GM18861 (cell line): ENCODE results near the gene TMUB2.
A peak's percentile ranks its signal among the peaks of the same experiment; 100 is the strongest.
"Not testable (repeated sequence)": the region's sequence is repeated elsewhere in the genome, so short reads cannot be mapped to it uniquely, and the experiment has no call there.

ENCODE experiments used
- ATAC-seq: cut with Tn5 transposase; IDR thresholded peaks from one replicate; pipeline ENCODE4 v1.9.1; 2021; ENCODE audit not compliant: unreplicated experiment

The TMUB2 gene

DNA sequence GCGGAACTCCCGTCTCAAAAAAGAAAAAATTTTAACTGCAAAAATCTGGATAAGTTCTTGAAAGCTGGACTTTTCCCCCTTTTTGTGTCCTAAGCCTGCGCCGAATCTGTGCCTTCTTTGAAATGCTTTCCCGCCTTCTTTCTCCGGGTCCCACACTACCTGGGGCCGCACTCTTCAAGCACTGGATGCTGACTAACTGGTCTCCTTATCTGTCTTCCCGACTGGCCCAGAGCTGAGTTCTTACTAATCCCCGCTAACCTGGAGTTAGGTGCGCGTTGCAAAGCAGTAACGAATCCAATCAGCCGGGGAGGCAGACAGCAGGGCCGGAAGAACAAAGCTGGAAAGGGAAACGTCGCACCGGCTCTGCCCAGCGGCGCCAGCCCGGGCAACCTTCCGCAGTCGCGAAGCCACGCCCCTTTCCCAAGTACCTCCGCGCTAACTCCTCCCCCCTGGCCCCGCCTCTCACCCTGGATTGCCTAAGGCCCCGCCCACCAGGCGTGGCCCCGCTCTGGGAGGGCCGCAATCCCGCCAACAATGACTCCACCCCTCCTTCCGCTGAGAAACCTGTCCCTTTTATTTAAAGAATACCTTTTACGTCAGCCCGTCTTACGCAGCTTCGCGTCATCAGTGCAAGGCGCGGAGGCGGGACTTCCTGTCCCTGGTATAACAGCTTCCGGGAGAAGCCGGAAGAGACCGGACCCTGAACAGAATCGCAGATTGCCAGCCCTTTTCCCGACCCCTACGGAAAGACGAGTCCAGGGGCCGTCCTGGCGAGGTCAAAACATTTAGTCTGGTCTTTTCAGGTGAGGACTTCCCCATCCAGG, at the start of gene TMUB2:
TSS of gene TMUB2 (plus strand) at position 666 of the 824 bp plus-strand sequence. CDS start 737 bp downstream, outside the sequence.
- peak; percentile 76 for ATAC-seq

DNA sequence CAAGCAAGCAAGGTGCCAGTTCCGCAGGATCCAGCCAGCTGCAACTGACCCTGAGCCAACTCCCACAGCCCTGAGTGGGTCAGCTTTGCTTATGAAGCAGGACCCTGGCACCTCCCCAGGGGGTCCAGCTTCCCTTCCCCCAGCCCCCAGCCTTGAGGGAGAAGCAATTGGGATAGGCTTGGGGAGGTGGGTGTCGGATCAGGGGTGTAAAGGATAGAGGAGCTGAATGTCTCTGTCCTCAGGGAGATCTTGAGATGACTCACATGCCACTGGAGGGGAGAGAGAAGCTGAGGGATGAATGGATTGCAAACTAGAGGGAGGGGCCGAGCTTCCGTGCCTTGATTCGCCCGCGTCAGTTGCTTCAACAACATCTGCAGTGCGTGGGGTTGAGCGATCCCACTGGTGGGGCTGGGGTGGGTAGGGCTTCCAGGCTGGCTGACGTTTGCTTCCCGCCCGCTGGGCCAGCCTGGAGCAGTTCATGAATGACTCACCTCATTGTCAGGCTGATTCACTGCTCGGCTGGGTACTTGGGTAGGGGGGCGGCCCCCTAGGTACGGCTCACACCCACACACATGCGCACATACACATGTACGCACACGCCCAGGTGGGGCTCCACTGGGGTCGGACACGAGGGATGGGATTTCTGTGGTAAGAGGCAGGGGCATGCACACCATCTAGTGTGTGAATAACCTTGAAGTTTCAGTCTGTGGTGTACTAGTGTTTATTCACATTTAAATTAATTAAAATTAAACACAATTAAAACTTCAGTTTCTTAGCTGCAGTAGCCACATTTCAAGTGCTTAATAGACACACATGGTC, 48.7 kb upstream of the TMUB2 start:
- no peak for ATAC-seq

DNA sequence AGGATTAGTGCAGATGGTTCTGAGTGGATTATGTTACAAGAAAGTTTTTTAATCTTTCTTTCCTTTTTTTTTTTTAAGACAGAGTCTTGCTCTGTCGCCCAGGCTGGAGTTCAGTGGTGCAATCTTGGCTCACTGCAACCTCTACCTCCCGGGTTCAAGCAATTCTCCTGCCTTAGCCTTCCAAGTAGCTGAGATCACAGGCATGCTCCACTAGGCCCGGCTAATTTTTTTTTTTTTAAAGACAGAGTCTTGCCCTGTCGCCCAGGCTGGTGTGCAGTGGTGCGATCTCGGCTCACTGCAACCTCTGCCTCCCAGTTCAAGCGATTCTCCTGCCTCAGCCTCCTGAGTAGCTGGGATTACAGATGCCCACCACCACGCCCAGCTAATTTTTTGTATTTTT, 42.9 kb upstream of the TMUB2 start:
- ATAC-seq: not testable (repeated sequence)

DNA sequence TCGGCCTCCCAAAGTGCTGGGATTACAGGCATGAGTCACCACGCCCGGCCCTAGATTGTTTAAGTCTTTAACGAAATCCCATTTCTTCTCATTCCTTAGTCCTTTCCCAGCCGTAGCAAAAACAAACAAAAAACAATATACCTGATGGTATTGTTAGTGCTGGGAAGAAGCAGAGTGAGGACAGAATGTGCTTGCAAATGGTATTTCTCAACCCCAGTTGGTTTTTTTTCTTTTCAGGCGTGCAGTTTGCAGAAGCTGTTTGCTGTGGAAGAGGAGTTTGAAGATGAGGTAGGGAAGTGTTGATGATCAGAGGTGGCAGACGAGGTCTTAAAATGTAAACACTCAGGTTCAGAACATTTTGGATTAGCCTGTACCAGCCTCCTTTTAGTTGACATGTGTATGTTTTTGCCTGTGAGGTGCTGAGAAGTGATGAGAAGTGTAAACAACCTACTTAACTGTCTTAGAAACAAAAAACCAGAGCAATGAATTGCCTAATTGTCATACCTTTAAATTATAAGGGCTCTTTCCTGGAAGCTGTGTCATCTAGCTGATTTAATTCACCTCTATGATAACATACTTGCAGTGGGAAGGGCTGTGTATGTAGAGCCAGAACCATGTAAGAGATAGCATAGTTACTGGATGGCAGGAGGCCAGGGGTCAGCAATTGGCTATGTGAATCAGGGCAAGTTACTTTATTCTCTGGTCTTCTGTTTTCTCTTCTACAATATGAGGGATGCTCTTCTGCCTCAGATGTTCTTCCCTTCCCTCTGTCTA, 41.6 kb upstream of the TMUB2 start:
- ATAC-seq: no peak

GRCh38 chr17:44146375-44147346, 40.1 kb upstream of the TMUB2 start:
- ATAC-seq: no peak

GRCh38 chr17:44147812-44148211, 39.0 kb upstream of the TMUB2 start:
- ATAC-seq: no peak

DNA sequence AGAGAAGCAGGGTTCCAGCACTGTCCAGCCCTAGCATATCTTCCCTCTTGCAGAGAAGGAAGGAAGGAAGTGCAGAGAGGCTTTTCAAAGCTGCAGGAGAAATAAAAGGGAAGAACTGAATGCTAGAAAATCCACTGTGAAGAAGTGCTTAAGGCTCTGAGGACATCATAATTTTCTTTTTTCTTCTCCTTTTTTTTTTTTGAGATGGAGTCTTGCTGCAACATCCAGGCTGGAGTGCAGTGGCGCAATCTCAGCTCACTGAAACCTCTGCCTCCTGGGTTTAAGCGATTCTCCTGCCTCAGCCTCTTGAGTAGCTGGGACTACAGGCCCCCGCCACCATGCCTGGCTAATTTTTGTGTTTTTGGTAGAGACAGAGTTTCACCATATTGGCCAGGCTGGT, 37.7 kb upstream of the TMUB2 start:
- not testable (repeated sequence) for ATAC-seq

- no peak for ATAC-seq
Measured at GRCh38 chr17:44149750-44150329, 36.9 kb upstream of the TMUB2 start.

DNA sequence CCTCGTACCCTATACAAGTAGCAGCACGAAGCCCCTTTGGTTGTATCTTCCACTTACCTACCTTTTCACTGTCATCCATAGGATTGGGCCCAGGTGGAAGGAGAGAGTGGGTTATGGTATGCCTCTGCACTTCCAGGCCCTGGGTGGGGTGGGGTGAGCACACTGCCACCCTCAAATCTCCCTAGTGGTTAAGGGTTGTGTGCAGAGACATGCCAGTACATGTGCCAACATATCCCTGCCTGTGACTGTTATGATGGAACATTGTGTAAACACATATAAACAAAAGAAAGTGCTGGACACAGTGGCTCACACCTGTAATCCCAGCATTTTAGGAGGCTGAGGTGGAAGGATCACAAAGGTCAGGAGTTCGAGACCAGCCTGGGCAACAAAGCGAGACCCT, 33.9 kb upstream of the TMUB2 start:
- ATAC-seq: no peak

- ATAC-seq: no peak
Measured at GRCh38 chr17:44155488-44155887, 31.3 kb upstream of the TMUB2 start.

- no peak for ATAC-seq
Measured at GRCh38 chr17:44159519-44160210, 27.1 kb upstream of the TMUB2 start.

- ATAC-seq: no peak
Measured at GRCh38 chr17:44164476-44164875, 22.3 kb upstream of the TMUB2 start.

DNA sequence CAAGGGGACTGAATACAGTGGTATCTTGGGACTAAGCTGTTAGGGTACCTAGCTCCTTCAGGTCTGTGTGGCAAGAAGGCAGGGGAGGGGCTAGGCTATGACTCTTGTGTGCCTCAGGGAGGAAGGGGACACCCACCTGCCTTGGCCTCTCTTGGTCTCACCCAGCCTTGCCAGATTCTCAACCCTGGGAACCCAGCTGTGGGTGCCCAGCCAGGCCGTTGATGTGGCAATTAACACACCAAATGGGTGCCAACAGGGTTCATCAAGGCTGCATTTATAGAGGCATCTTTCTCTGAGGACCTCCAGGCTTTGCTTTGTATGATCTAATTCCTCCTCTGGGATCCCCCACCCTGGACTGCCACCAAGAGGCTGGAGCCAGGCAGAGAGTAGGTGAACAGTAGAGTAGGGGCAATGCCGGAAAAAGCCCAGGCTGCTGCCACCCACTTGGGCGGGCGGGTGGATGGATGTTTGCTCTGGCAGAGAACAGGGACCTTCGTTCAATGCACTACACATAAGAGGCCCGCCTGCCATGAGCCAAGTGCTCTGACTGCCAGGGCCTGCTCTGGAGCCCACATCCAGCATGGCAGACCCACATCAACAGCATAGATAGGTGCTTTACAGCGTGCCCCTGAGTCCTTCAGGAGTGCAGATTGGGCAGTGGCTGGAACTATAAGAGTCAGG, 19.5 kb upstream of the TMUB2 start:
- ATAC-seq: no peak

GRCh38 chr17:44170135-44170498, 16.7 kb upstream of the TMUB2 start:
- ATAC-seq: no peak

- no peak for ATAC-seq
Measured at GRCh38 chr17:44170499-44171201, 16.1 kb upstream of the TMUB2 start, which contains the start of gene ASB16. TSS of gene ASB16 (plus strand) at chr17:44170704. CDS start at chr17:44170790, 86 bp downstream.

DNA sequence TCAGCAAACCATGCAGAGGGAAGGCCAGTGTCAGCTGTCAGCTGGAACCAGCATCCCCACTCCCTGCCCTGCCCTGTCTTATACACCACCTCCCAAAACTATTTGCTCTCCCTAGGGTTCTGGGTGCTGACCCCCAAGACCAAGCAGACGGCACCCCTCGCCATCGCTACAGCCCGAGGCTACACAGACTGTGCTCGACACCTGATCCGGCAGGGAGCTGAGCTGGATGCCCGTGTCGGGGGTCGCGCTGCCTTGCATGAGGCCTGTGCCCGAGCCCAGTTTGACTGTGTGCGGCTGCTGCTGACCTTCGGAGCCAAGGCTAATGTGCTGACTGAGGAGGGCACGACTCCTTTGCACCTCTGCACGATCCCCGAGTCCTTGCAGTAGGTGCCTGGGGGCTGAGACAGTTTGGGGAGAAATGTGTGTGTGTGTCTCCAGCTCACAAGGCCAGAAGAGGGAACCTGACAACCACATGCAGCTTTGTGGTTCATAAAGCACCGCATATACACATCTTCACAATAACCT, 14.8 kb upstream of the TMUB2 start:
- no peak for ATAC-seq

DNA sequence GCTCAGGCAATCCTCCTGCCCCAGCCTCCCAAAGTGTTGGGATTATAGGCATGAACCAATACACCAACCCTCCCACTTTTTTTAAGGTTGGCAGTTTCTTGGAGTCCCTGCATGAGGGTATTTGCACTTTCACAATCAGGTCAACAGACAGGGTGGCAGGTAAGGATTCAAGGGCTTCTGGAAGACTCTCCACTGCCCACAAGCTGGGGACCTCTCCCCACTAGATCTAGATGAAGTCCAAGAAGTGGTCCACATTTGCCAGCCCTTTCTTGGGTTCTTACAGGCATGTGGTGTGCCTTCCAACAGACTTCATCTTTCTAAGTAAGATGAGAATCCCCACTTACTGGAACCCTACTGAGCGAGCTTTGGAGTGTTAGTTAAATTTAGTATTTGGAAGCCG, 12.3 kb upstream of the TMUB2 start:
- no peak for ATAC-seq

DNA sequence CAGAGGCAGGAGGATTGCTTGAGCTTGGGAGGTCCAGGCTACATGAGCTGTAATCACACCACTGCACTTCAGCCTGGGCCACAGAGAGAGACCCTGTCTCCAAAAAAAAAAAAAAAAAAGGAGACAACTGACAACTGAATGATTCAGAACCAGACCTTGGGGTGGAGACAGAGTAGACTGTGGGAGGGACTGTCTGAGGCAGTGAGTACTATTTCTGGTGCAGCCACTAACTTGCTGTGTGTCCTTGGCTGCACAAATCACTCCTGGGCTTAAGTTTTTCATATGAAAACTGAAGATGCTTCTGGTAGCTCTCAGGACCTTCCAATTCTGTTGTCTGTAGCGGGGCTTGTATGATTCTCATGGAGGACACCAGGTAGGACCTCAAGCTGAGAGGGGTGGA, 10.5 kb upstream of the TMUB2 start:
- ATAC-seq: no peak
